LNCaP clone FGC (cell line): ENCODE results near the gene SHBG.
A peak's percentile ranks its signal among the peaks of the same experiment; 100 is the strongest.
"Not testable (repeated sequence)": the region's sequence is repeated elsewhere in the genome, so short reads cannot be mapped to it uniquely, and the experiment has no call there.

Experiments used
- DNase-seq: peaks from one replicate; pipeline ENCODE4 v3.0.0-alpha.2; 2011; ENCODE audit warnings: low read depth
- H3K4me3 ChIP-seq: 2 replicates; pipeline ENCODE4 v1.5.1; 2011; ENCODE audit warnings: mild to moderate bottlenecking, low read depth, low read length, control low read depth
- CTCF ChIP-seq: IDR thresholded peaks from 2 replicates; pipeline ENCODE4 v1.5.1; 2012; ENCODE audit warnings: mild to moderate bottlenecking; ENCODE audit not compliant: control insufficient read depth, insufficient read depth; ENCODE audit errors: extremely low read depth

SHBG gene

DNA sequence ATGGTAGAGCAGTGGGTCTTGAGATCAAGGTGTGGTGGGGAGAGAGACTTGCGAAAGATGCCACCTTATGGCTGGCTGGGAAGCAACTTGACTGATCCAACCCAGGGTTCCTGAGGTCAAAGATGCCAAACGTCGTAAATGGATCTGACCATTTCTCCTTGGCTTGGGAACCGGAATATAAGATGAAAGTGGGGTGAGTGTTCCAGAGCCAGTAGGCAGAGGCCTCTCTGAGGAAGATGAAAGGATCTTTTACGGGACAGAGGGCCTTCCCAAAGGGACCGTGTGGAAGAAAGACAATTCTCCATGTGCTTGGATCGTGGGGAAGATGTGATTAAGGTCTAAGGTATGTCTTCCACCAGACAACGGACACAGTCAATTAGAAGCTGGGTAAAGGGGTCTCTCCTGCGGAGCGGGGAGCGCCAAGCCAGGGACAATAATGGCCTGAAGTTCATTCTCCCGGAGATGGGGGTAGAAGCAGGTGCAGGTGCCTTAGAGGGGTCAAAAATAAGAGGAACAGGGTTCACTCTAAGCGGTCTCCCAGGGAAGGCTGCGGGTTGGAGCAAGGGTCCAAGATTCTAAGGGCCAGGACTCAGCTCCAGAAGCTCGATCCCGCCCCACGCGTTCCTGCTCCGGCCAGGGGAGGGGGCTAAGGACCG, 16.0 kb upstream of the SHBG start:
- 0 out of 2 replicates have a peak, but pooled peaks have one; percentile 21 for TF ChIP-seq CTCF
- peak overlapping the region; percentile 90 for H3K4me3 ChIP-seq
- no peak for DNase-seq

GRCh38 chr17:7614425-7615264, 15.3 kb upstream of the SHBG start, which contains the start of gene FXR2:
Gene FXR2 (minus strand): TSS chr17:7614897. CDS start chr17:7614532, 365 bp downstream.
- DNase-seq, result peak; percentile 99
- TF ChIP-seq CTCF, result peak; percentile 64
- peak within 1 kb of the TSS; percentile 90 for H3K4me3 ChIP-seq

- DNase-seq, result no peak
- H3K4me3 ChIP-seq, result peak overlapping the region; percentile 37
- no peak for TF ChIP-seq CTCF
These were observed 14.6 kb upstream of the SHBG start for GRCh38 chr17:7615265-7615747.

GRCh38 chr17:7618608-7619007, 11.3 kb upstream of the SHBG start:
- H3K4me3 ChIP-seq, result no peak overlapping the region
- DNase-seq, result no peak
- no peak for TF ChIP-seq CTCF

DNA sequence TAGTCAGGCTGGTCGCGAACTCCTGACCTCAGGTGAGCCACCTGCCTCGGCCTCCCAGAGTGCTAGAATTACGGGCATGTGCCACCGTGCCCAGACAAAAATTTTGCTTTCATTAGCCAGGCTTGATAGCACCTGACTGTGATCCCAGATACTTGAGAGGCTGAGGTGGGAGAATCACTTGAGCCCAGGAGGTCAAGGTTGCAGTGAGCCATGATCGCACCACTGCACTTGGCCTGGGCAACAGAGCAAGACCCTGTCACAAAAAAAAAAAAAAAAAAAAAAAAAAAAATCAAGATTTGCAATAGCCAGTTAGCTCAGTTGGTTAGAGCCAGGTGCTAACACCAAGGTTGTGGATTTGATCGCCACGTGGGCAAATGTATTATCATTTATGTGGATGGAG, 9.1 kb upstream of the SHBG start:
- DNase-seq, result no peak
- no peak for TF ChIP-seq CTCF
- no peak overlapping the region for H3K4me3 ChIP-seq

DNA sequence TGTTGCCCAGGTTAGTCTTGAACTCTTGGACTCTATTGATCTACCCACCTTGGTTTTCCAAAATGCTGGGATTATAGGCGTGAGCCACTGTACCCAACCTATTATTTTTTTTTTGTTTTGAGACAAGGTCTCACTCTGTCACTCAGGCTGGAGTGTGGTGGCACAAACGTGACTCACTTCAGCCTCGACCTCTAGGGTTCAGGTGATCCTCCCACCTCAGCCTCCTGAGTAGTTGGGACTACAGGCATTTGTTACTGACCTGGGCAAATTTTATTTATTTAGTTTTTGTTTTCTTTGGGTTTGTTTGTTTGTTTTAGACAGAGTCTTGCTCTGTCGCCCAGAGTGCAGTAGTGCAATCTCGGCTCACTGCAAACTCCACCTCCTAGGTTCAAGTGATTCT, 6.3 kb upstream of the SHBG start:
- DNase-seq, result no peak
- TF ChIP-seq CTCF, result no peak
- H3K4me3 ChIP-seq, result no peak overlapping the region

DNA sequence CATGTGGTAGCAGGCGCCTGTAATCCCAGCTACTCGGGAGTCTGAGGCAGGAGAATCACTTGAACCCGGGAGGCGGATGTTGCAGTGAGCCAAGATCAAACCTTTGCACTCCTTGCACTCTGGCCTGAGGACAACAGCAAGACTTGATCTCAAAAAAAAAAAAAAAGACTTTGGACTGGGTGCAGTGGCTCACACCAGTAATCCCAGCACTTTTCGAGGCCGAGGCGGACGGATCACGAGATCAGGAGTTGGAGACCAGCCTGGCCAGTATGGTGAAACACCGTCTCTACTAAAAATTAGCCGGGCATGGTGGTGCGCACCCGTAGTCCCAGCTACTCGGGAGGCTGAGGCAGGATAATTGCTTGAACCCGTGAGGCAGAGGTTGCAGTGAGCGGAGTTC, 4.2 kb upstream of the SHBG start:
- H3K4me3 ChIP-seq, DNase-seq: not testable (repeated sequence)
